GM18505 (cell line): ENCODE results near the gene GRM4.

Experiments used
- ATAC-seq: cut with Tn5 transposase; IDR thresholded peaks from one replicate; pipeline ENCODE4 v1.9.1; 2021; ENCODE audit not compliant: unreplicated experiment
- POLR2A ChIP-seq: IDR thresholded peaks from 4 replicates; pipeline ENCODE4 v1.6.1; 2011; ENCODE audit warnings: borderline replicate concordance; ENCODE audit not compliant: insufficient read depth, insufficient read length; ENCODE audit errors: extremely low read depth

GRM4 gene

DNA sequence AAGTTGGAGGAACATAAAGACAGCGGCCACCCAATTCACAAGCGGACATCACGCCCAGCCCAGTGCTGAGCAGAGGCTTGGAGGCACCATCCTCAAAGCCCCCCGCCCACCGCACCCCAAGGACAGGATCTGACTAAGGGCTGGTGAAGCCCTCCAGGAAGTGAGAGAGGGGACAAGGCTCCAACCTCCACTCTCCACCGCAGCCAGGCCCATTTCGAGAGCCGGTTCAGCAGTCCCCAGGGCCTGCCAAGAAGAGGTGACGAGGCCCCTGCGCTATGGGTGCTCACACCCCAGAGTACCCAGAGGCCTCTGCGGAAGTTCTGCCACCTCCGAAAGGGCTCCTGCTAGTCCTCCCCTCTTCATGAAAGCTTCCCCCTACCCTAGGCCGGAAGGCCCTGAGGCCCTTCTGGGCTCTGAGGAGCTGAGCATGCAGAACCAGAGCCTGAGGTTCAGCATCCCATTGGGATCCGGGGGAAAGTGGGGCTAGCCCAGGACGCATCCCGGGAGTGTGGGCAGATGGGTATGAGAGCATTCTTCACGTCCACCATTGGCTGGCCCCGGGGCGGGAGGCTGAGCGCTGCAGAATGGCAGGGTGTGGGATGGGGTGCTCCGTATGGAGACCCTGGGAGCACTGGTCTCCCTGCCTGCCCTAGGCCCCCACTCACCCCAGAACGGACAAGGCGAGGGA, 2.5 kb downstream of the GRM4 start:
- ATAC-seq: no peak
- no peak for TF ChIP-seq POLR2A

DNA sequence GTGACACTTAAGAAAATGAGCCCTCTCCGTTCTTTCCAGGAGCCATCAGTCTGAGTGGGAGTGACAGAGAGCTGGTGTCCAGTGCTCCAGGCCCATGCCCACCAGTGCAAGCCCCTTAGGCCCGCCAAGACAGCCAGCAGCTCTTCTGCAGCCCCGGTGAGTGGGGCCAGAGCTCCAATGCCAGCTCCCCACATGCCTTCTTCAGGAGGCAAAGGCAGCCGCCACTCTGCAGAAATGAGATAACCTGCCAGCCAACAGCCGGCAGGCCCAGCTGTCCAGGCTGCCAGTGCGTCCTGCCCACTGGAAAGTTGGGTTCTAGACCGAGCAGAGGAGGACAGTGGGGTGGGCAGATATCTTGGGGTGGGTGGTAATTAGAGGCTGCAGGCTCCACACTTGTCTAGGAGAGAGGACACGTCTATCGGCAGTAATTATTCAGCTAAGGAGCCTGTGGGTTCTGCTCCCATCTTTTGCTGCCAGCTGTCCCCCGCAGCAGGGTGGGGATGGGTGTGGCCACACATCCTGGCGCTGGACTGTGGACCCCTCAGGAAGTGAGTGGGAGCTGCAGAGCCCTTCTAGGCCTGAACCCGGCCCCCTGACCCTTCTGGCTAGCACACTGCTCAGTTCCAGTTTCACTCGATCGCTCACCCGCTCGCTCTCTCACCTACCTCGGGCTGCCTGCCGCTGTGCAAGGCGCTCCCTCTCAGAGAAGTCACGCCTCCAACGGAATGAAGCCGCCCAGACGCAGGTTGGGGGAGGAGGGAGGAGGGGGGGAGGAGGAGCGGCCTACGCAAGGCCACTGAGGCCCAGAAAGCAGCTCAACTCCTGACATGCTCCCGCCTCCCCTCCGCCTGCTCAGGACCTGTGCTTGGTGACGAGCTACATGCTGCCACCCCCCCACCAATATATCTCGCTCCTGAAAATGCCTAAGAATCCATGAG, 3.6 kb downstream of the GRM4 start:
- no peak for ATAC-seq
- TF ChIP-seq POLR2A: no peak

DNA sequence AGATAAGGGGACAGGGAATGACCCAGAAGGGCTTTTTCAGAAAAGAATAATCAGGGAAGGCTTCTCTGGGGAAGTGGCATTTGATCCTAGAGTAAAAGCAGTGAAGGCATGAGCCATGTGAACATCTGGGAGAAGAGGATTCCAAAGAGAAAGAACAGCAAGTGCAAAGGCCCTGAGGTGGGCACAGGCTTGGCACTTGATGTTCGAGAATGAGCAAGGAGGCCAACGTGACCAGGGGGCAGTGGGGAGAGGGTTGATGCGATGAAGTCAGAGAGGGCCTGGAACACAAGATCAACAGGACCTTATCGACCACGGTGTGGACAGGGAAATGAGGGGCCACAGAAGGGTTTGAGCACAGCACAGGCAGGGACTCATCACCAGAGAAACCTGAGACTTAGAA, 5.8 kb downstream of the GRM4 start:
- ATAC-seq: no peak
- TF ChIP-seq POLR2A: no peak

DNA sequence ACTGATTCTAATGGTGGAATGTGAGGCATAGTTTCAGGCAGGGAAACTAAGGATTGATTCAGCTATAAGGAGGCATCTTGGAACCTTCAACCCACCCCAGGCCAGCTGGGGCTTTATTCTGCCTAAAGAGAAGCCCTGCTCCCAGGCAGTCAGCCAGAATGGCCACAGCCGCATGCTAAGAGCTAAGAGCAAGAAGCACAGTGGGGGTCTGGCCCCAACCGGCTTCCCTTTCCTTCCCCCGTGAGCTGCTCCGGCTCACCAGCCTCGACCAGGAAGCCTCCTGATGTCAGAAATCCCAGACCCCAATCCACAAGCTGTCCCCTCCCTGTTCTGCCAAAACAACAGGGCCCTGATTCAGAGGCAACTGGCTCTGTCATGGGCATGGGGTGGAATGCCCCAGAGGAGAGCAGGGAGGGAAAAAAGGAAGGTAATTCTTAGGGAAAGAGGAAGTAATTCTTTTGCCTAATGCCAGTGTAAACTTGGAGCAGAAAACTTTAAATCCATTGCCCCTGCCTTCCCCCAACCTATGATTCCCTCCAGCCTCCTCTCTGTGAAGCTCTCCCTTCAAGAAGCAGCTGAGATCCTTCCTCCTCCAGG, 6.9 kb downstream of the GRM4 start:
- TF ChIP-seq POLR2A: no peak
- no peak for ATAC-seq

DNA sequence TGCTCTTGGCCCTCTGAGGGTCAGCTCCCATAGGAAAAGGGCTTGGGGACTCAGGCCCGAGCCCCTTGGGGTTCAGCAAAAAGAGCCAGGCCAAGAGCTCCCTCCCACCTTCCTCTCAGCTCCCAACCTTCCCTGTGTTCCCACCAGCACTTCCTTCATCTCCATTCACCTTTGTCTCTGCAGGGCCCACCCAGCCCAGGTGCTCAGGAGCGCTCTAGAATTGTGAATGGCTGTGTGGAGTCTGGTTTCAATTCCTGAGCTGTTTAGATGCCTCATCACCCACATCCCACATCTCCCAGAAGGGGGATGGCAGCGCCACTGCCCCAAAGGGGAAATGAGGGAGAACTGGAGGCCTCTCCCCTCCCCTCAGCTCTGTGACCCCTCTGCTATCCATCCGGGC, 7.7 kb downstream of the GRM4 start:
- no peak for ATAC-seq

DNA sequence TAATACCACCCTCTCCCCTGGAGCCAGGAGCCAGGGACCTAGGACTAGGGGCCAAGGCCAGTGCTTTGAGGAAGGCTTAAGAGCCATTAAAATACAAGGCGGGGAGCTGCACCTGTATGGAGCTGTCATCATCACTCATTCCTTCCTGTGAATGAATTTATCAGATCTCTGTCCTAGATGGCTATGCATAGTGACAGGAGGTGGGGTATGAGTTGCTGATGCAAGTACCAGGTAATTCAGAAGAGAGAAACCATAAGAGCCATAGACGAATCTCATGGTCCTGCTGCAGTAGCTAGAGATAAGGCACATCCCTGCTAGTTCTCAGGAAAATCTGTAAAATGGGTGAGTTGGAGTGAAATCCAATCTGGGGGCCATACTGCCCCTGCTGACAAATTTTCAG, 10.3 kb downstream of the GRM4 start:
- ATAC-seq: no peak
- no peak for TF ChIP-seq POLR2A

More for the DNA sequence above, 7.7 kb downstream of the GRM4 start:
- TF ChIP-seq POLR2A: no peak

DNA sequence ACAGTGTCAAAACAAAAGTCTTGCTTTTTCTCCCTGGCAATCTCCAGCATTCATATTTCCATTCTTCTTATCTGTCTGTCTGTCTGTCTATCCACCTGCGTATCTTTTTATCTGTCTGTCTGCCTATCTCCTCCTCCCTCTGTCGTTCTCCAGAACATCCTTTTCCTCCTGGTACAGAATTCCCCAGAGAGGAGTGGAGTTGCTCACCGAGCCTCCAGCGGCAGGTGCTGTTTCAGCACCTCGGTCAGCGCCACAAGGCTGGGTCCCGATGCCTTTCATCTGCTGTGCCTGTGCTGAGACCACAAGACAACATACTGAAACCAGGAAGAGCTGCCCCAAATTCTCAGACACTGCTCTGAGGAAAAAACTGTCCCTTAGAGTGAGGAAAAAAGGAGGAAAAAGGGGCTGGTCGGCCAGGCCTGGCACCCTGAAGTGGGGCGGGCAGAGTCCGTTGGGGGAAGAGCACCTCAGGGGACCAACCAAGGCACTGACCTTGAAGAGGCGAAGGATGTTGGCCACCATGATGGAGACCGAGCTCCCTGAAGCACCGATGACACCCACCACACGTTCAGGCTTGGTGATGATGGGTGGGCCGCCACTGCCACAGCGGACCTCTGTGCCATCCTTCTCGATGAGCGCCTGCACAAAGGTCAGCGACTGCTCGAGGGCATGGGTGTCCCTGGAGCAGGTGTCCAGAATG, 13.3 kb downstream of the GRM4 start:
- TF ChIP-seq POLR2A: no peak
- ATAC-seq: no peak

DNA sequence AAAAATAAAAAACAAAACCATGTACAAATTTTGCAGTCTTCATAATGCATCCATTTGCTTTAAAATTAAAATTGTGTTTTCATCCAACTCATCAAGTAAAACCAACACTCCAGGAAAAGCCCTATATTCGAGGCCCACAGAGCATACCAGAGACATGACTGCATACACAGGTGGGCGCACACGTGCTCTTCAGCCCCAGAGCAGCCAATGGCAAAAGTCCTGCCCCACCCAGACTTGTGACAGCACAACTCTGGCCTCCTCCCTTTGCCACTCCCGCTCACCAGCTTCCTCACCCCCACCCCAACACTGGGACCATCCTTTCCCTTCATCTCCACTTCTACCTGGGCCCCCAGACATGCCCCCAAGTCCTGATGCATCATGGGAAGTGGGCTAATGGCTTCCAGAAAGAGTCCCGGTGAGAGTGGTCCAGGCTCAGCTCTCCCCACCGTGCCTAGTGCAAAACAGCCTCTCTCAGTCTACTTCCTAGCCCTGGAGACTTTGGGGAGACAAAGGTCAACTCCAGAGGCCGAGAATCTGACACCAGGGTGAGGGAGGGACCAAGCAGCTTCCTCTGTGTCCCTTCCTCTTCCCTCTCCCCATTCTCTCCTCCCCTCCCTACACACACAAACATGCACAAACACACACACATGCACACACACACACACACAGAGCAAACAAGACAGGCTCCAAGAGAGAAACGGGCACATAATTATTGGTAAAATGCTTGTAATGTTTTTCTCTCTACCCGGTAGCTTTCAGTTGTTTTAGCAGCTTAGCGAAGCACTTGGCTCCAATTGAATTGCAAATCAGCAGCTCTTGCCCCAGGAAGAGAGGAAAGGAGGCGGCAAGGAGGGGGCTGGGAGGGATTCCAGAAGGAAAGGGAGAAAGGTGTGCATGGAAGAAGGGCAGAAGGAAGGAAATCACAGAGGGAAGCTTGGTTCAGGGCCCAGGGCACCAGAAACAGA, 14.3 kb downstream of the GRM4 start:
- no peak for ATAC-seq
- TF ChIP-seq POLR2A: no peak

DNA sequence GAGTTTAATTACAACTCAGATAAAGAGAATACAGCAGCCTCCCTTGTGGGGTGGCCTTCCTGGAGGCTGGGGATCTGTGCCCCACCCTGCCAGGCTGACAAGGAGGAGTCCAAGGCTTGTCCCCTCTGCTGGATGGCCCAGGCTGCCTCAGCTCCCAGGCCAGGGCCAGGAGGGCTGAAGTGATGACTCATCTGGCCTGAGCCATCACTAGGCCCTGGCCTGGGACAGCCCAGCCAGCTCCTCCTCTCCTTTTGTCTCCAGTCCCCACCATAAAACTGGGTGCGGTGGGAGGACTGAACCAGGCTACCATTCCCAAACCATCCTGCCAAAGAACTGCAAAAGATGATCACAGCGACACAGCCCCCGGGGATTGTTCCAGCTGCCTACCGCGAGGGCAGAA, 15.0 kb downstream of the GRM4 start:
- ATAC-seq: no peak
- TF ChIP-seq POLR2A: no peak

DNA sequence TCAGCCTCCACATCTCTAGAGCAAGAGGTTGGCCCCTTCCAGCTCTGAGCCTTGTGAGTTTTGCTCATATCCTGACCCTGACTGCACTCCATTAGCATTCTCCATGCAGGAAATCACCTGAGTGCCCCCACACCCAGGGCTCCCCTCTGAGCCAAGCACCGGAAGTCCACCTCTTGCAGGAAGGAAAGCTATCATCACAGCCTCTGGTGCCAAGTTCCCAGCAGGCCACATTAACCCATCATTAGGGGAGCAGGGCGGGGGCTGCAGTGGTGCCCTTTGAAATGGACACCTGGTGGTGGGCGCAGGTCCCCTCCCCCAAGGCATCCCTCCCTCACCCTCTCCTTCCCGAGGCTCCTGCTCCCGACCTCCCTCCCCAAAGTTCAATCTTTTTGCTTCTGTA, 16.1 kb downstream of the GRM4 start:
- no peak for TF ChIP-seq POLR2A
- ATAC-seq: no peak

DNA sequence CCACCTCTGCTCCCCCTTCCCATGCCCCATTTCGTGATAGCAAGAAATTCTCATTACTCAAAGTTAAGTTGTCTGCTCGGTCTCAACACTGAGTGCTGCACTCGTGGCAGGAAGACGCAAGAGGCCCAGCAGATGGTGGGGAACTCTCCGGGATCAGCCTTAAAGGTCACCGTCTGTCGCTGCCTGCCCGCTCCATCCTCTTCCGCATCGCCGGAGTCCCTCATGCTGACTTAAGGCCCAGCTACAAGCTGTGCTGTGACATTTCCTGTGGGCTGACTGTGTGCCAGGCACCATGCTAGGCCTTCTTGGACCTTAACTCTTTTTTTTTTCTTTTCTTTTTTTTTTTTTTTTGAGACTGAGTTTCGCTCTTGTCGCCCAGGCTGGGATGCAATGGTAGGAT, 17.8 kb downstream of the GRM4 start:
- ATAC-seq: no peak

DNA sequence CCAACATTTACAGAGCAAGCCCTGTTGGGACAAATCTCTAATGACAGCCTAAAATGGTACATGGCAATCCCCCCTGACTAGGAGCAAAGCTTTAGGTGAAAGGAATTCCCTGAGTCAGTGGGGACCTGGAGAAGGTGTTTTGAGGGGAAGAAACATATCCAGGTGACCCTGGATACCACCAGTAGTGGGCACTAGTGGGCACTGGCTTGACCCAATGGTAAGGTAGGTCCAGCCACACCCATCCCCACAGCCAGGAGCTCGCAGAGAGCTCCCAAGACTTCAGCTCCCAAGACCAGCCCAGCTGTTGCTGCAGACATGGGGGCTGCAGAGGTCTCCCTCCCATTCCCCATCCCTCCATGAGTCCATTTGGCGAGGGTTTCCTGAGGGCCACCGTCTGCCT, 19.5 kb downstream of the GRM4 start:
- no peak for TF ChIP-seq POLR2A
- no peak for ATAC-seq

More for the DNA sequence above, 17.8 kb downstream of the GRM4 start:
- no peak for TF ChIP-seq POLR2A
